AG08395 (cell line): Measurements from ENCODE around the gene ALDH16A1.

Source experiments
- DNase-seq: peaks from one replicate; pipeline ENCODE4 v3.0.0; 2012; ENCODE audit warnings: mixed read lengths, low spot score

The ALDH16A1 gene

DNA sequence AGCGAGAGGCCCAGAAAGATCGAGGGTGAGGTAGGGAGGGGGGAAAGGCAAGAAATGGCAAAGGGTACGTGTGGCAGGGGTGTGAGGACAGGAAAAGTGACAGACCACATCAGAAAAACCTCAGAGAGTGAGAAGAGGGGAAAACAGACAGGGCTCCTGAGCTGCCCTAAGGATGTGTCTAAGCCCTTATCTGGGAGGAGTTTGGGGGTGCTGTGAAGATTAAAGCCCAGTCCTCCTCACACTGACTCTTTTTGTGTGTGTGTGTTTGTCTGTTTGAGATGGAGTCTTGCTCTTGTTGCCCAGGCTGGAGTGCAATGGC, 29.1 kb upstream of the ALDH16A1 start:
- no peak for DNase-seq

DNA sequence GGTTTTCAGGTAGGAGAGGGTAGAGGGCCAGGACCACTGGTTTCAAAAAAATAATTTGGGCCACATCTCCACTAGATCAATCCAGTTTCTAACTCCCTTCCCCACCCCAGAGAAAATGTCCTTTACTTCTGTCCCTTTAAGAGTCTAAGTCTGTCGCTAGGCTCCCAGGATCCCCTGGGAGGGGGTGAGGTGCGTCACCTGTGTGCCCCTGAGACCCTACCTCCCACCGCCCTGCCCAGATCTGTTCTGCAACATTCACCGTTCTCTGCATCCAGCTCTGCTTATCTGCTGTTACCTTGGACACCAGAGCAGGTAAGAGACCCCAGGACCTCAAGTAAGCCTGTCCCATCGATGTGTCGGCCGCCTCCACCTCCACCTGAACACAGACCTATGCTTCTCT, 27.8 kb upstream of the ALDH16A1 start, which contains the start of gene GFY:
GFY (plus strand) TSS at position 211 of the 400 bp plus-strand sequence. CDS start 1,043 bp downstream, outside the sequence.
- no peak for DNase-seq

DNA sequence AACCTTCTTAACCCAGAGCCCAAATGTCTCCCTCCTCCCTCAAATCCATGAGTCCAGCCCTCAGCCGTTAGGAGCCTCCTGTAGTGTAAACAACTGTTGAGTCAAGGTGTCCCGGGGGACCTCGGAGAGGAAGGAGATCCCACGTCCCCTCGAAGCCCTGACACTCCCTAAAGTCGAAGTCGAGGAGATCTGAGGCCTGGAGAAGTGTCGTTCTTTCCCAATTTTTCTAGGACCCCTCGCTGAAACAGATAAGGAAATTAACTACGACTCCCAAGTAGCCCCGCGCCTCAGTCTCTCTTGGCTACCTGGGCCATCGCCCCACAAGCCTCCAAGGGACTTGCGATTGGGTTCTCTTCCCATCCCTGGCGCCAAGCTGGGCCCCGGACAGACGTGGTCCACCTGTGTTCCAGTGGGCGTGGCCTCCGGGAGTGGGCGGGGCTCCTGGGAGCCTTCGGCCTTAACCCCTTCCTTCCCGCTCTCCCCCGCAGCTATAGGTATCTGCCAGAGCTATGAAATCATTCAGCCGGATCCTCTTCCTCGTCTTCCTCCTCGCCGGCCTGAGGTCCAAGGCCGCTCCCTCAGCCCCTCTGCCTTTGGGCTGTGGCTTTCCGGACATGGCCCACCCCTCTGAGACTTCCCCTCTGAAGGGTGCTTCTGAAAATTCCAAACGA, 27.0 kb upstream of the ALDH16A1 start:
- DNase-seq = no peak

DNA sequence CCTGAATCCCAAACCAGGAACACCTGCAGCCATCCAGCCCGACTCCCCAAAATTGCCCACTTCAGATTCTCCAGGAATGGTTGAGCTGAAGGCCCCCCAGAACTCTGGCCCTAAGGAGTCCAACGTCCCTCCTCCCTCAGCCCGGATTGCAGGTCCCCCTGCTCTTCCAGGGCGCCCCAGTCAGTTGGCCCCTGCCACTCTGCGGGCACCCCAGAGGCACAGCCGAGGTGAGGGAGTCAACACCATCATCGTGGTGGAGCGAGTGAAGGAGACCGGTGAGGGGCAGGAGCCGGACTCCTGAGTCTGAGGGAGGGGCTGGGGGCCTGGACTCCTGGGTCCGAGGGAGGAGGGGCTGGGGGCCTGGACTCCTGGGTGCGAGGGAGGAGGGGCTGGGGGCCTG, 25.7 kb upstream of the ALDH16A1 start:
- no peak for DNase-seq

DNA sequence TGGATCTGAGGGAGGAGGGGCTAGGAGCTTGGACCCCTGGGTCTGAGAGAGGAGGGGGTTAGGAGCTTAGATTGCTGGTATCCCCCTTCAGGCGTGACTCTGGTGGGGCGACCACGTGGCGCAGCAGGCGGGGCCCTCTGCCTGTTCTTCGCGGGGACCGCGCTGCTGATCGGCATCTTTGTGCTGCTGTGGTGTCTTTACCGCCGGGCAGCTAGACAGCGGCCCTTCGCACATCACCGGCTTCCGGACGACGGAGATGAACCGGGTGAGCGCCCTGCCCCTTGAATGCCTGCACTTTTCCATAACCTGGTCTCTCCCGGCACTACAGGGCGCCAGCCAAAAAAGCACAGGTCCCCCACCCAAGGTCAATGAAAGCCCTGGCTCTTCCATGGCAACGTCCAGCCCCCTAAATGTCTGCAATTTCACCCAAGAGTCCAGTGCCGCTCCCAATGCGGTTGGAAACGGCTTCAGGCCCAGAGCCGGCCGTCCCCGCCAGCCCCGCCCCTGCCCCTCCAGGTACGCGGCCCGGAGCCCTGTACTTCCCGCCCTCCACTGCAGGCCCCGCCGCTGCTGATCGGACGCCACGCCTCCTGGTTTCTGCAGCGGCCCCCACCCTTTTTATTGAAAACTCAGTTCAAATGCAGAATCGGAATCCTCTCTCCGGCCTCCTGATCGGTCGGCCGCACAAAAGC, 25.0 kb upstream of the ALDH16A1 start:
- peak; percentile 35 for DNase-seq

DNA sequence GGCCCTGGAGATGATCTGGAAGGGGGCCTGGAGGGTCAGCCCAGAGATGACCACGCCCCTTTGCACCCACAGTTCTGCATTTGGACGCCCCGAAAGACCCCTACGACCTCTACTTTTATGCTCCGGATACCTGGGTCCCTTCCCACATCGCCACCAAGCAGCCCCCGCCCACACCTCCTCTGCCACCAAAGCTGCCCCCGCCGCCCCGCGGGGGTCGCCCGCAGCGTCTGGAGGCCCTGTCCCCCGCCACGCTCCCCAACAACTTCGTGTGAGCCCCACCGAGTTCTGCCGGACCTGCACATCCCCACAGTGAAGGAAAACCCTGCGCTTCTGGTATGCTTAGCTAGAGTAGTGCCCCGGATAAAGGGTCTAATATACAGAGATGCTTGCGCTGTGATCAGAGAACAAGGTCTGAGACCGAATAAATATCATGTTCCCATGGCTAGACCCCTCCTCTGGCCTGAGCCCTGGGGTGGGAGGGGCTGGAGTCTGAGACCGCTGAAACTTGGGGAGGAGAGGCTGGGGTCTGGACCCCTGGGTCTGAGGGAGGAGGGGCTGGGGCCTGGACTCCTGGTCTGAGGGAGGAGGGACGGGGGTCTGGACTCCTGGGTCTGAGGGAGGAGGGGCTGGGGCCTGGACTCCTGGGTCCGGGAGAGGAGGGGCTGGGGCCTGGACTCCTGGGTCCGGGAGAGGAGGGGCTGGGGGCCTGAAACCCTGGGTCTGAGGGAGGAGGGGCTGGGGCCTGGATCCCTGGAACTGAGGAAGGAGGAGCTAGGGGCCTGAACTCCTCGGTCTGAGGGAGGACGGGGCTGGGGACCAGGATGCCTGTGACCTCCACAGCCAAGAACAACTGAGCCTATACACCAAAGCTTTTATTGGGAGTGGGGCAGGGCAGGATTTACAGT, 24.2 kb upstream of the ALDH16A1 start:
- DNase-seq = no peak

DNA sequence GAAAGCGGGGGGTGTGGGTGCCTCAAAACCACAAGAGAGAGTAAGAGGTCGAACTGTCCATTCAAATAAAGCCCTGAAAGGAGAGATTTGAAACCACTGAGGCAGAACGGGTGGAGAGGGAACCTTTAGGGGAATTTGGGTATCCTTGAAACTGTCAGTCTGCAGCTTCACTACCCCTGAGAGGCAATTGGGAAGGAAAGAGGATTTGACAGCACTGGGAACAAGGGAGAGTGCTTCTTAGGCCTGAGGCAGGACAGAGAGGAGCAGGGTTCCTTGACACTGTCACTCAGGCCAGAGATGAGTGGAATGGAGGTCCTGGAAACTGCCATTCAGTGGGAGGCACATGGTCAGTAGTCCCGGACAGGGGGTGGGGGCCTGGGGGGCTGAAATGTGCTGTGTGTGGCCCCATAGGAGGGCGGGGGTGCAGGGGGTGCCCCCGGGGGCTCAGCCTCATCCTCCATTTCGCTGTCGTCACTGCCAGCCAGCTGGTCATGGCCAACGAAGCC, 22.8 kb upstream of the ALDH16A1 start:
- DNase-seq = no peak

DNA sequence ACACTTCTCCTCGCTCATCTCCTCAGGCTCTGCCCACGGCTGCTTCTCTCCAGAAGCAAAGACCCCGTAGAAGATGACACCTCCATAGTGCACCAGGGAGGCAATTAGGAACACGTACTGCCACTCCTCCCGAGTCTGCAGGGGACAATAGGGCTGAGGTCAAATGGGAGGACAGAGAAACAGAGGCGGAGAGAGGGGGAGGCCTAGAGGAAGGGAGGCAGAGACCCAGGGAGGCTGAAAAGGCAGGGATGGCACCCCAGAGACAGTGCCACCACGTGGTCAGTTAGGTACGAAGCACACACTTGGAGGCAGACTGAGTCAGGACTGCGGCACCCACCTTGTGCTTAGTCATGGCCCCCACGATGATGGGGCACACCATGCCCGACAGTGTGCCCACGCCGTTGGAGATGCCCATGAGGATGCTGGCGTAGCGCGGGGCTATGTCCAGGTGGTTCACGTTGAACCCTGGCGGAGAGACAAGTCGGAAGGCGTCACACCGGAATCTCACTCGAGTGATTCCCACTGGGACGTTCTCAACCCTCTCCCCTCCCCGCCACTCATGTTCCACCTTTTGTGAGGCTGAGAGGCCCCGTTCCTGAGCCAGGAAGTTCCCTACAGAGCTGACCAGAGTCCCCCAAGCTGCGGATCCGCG, 22.2 kb upstream of the ALDH16A1 start:
- no peak for DNase-seq

DNA sequence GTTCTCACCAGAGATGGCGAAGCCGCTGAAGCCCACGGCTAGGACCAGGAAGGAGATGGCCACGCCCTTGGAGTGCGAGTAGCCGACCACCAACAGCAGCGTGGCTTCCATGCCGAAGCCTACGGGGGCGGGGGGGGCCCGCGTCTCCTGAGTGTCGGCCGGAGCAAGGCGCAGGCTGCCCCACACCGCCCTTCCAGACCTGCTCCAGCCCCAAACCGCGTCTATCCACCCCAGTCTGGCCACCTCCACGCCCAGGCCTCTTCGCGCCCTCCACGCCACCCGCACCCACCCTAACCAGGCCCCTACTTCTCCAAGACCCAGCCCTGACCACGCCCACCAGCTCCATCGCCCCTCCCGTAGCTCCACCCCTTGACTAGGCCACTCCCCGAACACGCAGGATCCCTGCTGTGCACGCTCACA, 21.7 kb upstream of the ALDH16A1 start:
- no peak for DNase-seq

DNA sequence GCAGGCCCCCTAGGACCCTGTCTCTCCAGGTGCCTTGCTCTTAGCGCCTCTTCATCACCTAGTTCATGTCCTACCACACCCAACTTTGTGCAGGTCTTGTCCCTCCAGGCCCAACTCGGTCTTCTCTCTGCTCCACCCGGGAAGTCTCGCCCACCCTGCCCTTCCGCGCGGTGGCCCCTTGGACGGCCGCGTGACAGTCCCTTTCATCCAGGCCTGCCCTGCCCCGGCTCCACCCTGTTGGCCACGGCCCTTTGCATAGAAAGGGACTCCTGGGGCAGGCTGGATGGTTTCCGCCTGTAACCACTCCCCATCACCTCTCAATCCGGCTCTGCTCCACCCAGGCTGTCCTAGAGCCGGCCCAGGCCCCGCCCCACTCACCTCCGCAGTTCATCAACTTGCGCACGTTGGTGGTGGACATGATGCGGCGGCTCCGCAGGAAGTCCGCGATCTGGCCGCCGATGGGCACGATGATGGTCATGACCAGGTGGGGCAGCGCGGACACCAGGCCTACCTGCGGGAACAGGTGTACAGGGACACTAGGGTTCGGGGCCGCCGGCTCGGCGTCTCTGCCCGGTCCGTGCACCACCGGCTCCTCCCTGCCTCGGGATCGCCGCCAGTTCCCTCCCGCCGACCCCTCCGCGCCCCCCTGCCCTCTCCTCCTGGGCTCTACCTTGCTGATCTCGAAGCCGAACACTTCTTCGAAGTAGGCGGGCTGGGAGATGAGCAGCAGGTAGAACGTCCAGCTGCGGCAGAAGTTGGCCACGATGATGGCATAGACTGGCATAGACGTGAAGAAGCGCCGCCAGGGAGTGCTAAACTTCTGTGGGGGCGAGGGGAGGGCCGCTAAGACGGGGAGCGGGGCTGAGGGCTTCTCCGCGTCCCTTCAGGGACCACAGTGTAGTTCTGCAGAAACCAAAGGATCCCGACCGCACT, 20.6 kb upstream of the ALDH16A1 start:
- DNase-seq = no peak

DNA sequence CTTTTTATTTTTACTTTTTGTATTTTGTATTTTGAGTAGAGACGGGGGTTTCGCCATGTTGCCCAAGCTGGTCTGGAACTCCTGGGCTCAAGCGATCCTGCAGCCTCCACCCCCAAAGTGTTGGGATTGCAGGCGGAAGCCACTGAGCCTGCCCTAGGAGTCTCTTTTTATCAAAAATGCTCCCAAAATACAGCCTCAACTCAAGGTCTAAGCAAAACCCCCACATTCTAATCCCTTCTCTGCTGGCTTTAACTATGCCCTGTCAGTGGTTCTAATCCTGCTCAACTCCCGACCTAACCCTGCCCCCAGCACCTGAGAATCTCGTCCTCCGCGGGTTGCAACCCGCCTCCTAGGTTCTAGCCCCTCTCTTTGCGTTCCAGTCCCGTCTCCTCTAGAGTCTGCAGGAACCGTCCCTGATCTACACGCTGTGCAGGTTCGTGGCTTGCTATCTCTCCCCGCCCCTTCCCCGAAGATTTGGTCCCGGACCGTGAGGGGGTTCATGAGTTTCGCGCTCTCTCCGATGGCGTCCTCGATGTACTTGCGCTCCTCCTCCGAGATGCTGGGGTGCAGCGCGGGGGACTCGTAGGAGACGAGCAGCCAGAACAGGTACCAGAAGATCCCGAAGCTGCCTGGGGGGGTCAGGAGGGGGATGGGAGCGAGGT, 19.7 kb upstream of the ALDH16A1 start:
- no peak for DNase-seq

DNA sequence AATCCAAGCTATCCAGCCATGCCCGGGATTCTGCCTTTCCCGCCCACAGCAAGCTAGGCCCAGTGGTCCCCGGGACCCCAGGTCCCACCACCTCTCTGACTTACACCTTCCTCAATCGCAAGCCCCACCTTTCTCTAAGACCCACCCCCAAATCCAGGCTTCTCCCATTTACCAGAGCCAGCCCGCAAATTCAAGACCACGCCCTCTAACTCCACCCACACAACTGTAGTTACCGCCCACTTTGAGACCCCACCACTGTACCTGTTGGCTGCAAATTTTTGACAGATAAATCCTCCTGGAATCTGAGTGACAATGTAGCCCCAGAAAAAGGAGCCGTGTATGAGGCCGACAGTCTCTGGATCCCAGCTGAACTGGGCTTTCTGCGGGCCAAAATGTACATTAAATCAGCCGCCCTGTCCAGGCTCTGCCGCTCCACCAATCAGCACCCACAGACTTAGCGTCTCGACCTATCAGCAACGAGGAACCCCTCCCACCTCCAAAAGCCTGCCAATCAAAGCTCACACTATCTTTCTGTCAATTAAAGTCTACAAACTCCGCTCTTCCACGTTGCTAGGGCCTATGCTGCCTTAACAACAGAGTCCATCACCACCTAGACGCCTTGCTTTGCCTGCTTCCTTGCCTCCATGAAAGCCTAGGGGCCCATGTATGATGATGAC, 18.0 kb upstream of the ALDH16A1 start:
- no peak for DNase-seq

DNA sequence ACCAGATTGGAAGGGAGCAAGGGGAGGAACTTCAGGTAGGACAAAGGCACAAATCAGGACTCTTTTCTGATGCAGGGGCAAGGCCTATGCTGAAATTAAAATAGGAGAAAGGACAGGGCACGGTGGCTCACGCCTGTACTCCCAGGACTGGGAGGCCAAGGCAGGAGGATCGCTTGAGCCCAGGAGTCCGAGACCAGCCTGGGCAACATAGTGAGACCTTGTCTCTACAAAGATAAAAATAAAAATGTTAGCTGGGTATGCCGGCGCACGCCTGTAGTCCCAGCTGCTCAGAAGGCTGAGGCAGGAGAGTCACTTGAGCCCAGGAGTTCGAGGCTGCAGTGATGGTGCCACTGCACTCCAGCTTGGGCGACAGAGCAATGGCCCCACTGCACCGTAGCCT, 17.4 kb upstream of the ALDH16A1 start:
- DNase-seq = no peak

DNA sequence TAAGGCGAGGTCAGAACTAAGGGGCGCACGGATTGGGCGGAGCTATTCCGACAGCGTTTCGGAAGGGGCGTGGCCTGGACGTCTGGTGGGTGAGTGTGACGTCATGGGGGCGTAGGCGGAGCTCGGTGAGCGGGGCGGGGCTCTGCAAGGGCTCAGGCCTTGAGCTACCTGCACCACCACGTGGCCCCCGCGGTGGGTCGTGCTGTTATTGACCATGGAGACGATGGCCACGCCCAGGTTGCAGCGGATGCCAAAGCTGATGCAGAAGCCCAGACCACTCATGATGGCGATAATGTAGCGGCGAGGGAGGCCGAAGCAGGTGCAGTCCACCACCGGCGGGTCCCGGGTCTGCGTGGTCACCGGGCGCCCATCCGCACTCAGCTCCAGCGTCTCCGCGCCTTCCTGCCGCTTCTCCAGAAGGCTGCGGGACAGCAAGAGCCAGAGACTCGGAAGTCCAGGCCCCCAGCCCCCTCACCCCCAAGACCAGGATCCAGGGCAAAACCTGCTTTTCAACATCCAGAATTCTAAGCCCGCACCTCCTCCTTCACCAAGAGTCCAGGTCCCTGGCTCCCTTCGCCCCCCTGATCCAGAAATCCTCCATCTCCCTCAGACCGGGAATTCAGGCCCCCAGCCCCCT, 16.5 kb upstream of the ALDH16A1 start:
- DNase-seq = no peak

DNA sequence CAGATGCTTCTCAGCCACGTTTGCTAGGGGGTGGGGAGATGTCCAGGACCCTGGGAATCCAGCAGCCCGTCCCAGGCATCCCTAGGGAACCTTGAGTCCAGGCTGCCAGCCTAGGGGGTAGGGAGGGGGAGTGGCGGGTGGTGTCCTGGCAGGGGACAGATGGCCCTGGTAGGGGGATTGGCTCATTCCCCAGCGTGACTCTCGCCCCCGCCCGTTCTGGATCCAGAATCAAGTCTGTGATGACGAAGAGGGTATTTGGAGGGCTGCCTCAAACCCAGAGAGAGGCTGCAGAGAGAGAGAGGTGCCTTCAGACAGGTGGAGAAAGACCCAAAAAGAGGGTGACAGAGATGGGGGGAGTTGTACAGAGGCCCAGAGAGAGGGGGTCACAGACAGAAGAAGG, 15.8 kb upstream of the ALDH16A1 start:
- DNase-seq = no peak

DNA sequence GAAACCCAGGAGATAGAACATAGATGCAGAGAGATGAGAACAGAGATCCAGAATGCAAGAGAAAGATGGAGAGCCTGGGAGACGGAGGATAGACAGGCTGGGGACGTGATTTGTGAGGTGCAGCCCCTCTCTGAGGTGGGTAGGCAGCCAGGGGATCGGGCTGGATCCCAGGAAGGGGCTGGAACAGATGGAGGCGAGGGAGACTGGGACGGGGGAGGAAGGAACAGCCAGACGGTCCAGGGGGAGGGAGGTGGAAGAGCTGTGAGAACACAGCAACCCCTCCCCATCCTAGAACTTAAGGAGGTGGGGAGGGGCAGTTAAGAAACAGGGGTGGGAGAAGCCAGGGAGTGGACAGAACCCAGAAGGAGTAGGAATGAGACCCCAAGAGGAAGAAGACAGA, 14.8 kb upstream of the ALDH16A1 start:
- no peak for DNase-seq

DNA sequence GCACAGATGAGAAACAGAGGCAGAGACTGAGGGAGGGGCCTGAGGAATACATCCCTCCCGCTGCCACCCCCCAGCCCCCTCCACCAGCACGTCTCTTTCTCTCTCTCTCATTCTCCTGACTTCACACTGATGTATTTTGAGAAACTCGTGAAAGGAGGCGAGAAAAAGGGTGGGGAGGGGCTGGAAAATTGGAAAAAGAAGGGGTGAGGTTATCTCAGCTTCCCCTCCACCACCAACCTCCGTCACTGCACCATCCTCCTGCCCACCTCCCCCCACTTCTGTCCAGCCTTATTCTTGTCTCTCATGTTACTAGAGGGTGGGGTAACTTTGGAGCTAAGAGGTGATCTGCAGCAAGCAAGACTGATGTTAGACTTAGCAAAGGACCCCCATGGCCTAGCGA, 13.2 kb upstream of the ALDH16A1 start:
- no peak for DNase-seq

DNA sequence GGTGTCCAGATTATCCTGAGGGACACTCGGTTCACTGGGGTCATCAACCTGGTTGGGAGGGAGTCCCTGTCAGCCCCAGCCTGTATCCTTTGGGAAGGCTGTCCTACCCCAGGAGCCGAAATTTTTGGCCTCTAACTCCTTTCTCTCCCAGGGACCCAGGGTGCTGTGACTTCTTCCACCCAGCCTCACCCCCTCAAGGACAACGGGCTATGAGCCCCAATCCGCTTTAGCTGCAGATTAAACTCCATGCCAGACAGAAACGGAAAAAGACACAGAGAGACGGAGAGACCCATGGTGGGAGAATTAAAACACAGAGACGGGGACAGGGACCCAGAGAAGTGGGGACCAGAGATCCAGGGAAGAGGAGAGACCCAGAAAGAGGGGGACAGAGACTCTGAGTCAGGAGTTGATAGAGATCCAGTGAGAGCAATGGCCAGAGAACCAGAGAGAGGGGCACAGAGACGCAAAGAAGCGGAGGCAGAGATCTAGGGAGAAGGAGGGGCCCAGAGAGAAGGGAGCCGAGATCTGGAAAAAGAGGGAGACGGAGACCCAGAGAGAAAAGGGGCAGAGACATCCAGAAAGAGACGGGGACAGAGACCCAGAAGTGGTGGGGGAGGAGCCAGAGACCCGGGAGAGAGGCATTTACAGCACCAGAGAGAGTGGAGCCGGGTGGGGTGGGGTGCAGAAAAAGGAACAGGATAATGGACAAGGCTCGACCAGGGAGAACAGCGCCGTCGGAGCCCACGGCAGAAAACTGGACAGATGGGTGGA, 12.4 kb upstream of the ALDH16A1 start:
- no peak for DNase-seq
